ENCODE measurements around the gene FTL.

The FTL gene

GRCh38 chr19:48966541-48967345 is 1.6 kb downstream of the FTL start:
- no peak for DNase-seq (ENCODE audit: low read depth)

GRCh38 chr19:48967346-48968178 is 2.5 kb downstream of the FTL start:
- DNase-seq (ENCODE audit: low read depth): peak; percentile 42

- DNase-seq (ENCODE audit: low read depth): no peak
Measured at GRCh38 chr19:48968179-48968661, 3.1 kb downstream of the FTL start.

DNA sequence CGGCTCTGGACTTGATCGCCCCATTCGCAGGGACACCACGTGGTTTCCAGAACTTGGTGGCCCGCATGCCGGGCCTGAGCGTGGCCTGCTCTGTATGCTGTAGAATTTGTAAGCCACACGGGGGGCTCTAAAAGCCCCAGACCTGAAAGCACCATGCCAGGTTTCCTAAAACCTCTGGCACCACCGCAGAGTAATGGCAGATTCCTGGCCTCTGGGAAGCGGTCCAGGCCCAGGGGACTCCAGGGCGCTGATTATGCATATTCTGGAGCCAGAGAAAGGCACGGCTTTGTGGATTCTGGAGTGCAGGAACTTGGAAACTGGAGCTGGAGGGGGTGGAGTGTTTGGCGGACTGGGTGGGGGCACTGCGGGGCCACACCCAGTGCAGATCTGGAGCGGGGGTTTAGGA is 3.7 kb downstream of the FTL start:
- DNase-seq (ENCODE audit: low read depth): no peak

DNA sequence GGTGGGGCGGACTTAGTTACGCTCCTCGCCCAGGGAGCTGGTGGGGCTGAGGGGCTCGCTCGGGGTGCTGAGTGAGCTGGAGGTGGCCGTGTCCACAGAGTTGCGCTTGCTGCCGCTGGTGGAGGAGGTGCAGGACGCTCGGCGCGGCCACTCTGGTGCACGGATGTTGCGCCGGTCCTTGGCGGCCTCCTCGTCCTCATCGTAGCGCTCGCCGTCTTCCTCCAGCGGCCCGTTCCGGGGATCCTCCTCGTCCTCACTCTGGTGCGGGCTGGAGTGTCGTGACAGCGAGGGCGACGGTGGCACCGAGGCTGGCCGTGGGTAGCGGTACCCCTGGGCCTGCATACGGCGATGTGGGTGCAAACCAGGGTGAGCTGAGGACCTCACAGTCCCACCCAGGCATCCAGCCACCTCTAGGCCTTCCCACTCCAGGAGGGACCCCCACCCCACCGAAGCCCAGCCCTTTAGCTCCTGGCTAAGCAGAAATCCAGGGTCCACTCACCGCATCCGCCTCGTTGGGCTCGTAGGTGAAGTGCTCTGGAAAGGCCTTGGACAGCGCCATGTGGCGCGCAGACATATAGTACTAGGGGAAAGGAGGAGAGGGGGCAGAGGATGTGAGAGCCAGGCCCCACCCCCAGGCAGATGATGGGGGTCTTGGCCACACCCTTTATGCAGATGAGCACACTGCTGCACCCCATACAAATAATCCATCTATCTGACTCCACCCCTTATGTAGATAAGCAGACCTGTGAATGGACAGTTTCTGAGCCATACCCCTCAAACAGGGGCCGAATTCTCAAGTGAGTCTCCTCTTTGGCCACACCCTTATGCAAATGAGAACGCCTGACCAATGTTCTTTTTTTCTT is 4.4 kb downstream of the FTL start:
- no peak for DNase-seq (ENCODE audit: low read depth)

DNA sequence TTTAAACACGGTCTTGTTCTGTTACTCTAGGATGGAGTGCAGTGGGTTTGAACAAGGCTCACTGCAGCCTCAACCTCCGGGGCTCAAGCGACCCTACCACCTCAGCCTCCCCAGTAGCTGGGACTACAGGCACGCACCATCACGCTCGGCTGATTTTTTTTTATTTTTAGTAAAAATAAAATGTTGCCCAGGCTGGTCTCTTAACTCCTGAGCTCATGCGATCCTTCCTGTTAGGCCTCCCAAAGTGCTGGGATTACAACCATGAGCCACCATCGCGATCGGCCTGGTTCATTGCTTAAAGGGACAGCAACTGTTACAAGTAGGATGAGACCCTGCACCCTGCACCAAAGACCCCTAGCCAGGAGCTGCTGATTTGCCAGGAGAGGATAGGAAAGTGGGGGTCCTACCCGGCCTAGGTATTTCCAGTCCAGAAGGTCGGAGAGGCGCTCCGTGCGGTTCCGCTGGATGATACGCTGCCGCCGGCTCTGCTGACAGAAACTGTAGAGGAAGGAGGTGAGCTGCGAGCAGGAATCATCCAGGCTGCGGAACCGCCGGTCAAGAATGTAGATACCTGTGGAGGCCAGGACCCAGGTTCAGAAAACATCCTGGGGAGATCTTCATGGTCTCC is 5.1 kb downstream of the FTL start:
- DNase-seq (ENCODE audit: low read depth): no peak

- DNase-seq (ENCODE audit: low read depth): no peak
Measured at GRCh38 chr19:48970923-48971395, 5.8 kb downstream of the FTL start.

DNA sequence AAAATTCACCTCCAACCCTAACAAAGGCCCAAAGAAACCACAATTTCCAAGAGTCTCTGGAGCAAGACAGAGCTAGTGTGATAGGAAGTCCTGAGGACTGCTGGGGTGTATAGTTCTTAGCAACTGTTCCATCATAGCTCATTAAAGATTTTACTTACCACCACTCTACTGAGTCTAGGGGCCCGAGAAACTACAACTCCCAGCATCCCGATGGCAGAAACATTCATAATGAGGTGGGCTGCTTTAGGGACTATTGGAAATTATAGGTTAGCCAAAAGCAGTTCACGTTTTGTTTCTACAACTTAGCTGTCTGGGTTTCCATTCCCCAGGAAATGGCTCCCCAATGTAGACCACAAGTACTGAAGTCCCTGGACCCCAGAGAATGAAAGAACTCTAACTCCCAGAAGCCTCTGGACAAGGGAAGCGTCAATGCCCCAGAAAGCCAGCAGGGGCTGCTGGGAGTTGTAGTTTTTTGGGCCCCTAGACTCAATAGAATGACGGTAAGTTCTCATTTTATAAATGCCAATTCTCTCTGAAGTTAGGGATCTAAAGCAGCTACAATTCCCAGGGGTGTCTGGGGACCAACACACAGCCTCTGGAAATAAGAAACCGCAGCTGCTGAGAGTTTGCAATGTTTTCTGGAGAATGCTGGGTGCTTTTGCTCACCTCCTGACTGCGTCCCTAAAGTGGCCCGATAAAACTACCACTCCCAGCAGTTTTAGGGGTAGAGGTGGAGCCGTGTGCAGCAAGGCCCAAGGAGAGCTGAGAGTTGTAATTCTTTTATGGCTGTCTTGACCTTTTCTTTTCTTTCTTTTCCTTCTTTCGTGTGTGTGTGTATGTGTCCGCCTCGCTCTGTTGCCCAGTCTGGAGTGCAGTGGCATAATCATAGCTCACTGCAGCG is 11.1 kb downstream of the FTL start:
- no peak for DNase-seq (ENCODE audit: low read depth)

DNA sequence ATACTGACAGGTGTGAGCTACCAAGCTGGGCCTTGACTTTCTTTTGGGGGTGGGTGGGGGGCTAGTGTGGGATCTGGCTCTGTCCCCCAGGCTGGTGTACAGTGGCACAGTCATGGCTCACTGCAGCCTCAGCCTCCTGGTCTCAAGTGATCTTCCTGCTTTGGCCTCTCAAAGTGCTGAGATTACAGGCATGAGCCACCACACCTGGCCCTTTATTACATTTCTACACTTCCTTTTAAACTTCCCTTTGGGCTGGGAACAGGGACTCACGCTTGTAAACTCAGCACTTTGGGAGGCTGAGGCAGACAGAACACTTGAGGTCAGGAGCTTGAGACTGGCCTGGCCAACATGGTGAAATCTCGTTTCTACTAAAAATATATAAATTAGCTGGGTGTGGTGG is 12.0 kb downstream of the FTL start:
- DNase-seq (ENCODE audit: low read depth): no peak

GRCh38 chr19:48982280-48982679 is 17.2 kb downstream of the FTL start:
- DNase-seq (ENCODE audit: low read depth): no peak

DNA sequence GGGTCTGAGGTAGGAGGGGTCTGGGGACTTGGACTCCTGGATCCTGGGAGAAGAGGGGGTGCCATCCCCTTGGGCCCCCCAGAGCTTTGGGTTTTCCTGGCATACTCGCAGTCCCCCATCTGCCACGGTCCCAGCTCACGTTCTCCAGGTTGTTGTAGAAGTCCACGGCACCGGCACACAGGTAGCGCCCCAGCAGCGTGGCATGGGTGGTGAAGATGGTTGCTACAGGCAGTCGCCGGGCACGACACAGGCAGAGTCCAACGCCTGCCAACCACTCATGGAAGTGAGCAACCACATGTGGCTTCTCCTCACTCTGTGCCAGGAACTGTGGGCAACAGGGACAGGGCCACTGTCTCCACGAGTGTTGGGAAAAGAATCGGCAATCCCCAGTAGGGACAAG is 20.6 kb downstream of the FTL start:
- no peak for DNase-seq (ENCODE audit: low read depth)

DNA sequence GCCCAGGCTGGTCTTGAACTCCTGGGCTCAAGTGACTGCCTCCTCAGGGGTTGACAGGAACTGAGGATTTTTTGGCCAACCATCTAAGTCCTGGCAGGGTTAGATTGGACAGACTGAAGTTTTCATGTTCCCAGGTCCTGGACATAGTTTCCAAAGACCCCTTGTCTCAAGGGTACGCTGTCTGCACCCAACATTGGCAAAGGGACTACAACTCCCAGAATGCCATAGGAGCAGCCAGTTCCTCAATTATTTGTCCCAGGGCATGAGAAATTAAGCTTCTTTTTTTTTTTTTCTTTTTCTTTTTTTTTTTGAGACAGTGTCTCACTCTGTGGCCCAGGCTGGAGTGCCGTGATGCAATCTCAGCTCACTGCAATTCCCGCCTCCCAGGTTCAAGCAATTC is 21.1 kb downstream of the FTL start:
- DNase-seq (ENCODE audit: low read depth): no peak

DNA sequence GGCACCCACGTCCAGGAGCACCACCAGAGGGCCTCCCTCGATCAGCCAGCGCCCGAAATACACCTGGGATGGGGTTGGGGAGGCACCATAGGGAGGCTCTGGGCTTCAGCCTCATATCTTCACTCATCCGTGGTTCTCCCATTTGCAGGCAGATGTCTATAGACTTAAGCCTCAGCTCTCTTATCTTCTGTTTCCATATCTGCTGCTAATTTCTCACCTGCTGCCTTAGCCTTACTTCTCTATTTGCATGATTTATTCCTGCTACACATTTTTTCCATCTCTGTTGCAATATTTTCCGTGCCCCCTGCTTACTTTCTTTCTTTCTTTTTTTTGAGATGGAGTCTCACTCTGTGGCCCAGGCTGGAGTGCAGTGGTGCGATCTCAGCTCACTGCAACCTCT is 22.2 kb downstream of the FTL start:
- no peak for DNase-seq (ENCODE audit: low read depth)

- DNase-seq (ENCODE audit: low read depth): no peak
Measured at GRCh38 chr19:48988286-48988685, 23.2 kb downstream of the FTL start.

DNA sequence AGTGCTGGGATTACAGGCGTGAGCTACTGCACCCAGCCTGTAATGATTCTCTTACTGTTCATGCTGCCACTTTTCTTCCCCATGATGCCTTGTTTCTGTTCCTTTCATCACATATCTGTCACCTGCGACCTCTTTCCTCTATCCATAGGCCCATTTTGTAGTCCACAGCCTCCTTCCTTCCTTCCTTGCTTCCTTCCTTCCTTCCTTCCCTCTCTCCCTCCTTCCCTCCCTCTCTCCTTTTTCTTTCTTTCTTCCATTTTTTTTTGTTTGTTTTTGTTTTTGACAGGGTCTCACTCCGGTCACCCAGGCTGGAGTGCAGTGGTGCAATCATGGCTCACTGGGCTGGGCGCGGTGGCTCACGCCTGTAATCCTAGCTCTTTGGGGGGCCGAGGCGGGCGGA is 23.8 kb downstream of the FTL start:
- no peak for DNase-seq (ENCODE audit: low read depth)

GRCh38 chr19:48989701-48990291 is 24.7 kb downstream of the FTL start:
- DNase-seq (ENCODE audit: low read depth): no peak

- no peak for DNase-seq (ENCODE audit: low read depth)
Measured at GRCh38 chr19:48990400-48990799, 25.3 kb downstream of the FTL start.

DNA sequence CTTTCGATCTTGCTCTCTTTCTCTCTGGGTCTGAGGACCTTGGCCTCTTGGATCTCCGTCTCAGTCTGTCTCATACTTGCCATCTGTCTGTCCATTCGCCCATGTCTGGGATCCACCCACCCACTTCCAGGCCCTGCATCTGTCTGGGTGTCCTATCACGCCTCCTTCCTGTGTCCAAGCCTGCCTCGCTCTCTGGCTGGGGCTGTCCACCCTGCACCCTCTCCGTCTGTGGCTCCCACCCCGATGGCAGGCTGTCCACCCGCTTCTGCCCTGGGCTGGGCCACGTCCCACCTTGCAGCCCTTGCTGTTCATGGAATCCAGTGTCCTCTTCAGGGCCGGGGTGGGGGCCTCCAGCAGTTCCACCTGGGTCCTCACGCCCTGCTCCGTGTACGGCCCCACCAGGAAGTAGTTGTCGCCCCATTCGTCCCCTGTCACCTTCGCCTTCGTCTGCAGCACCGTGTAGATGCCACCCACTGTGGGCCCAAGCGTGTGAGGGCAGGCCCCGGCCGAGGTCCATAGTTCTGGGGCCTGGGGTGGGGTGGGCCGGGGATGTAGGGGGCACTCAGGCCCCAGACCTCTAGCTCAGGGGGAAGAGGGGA is 26.0 kb downstream of the FTL start:
- no peak for DNase-seq (ENCODE audit: low read depth)

DNA sequence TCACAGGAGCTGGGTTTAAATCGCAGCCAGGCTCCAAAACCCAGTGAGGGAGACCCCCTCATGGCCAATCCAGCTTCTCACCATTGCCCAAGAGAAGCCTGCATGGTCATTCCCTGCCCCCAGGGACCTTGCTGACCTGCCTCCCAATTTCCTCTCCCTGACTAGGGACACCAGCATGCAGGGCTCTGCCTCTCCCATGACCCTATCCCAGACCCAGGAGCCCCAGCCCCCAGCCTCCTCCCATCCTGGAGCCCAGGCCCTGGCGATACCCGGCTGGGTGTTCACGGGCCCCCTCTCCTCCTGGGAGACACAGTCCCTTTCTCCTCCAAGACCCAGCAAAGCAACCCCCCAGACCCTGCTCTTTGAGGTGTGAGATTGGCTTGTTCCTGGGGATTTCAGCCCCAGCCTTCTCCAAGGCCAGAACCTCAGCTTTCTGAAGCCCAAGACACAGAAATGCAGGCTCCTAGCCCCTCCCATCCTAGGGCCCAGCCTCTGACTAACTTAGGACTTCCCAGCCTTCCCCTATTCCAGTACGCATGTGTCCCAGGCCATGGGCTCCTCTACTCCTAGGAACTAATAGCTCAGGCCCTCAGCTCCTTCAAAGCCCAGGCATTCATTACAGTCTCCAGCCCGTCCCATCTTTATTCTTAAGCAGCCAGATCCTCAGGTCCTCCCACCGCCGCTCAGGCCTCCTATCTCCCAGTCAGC is 26.9 kb downstream of the FTL start:
- peak; percentile 38 for DNase-seq (ENCODE audit: low read depth)

Measured in HS-5 (cell line).